ENCODE data around the gene GNAZ.

GRCh38 chr22:23083315-23084021, 13.1 kb downstream of the GNAZ start:
- TF ChIP-seq CTCF (IDR thresholded peaks at IDR 0.05) (no peak), ZFX (IDR thresholded peaks at IDR 0.05; ENCODE audit: borderline replicate concordance) (no peak)
